GM18867 (cell line): ENCODE results near the gene TRIP4.
"Not testable (repeated sequence)": the region's sequence is repeated elsewhere in the genome, so short reads cannot be mapped to it uniquely, and the experiment has no call there.

Experiments used
- ATAC-seq: cut with Tn5 transposase; IDR thresholded peaks from one replicate; pipeline ENCODE4 v1.9.1; 2021; ENCODE audit warnings: mild to moderate bottlenecking, moderate library complexity; ENCODE audit not compliant: unreplicated experiment

The TRIP4 gene

GRCh38 chr15:64483749-64484148 lies 96.1 kb downstream of the TRIP4 start:
- no peak for ATAC-seq

- ATAC-seq, result no peak
Measured at GRCh38 chr15:64485796-64486195, 98.2 kb downstream of the TRIP4 start.

- no peak for ATAC-seq
Measured at GRCh38 chr15:64490598-64491259, 103.1 kb downstream of the TRIP4 start.

GRCh38 chr15:64493641-64494040 lies 106.0 kb downstream of the TRIP4 start:
- no peak for ATAC-seq

GRCh38 chr15:64495968-64496367 lies 108.3 kb downstream of the TRIP4 start:
- not testable (repeated sequence) for ATAC-seq

GRCh38 chr15:64500695-64501395 lies 113.2 kb downstream of the TRIP4 start:
- no peak for ATAC-seq

- no peak for ATAC-seq
Measured at GRCh38 chr15:64501396-64501715, 113.7 kb downstream of the TRIP4 start.

GRCh38 chr15:64502151-64502550 lies 114.5 kb downstream of the TRIP4 start:
- no peak for ATAC-seq

GRCh38 chr15:64502551-64502950 lies 114.9 kb downstream of the TRIP4 start:
- no peak for ATAC-seq

- ATAC-seq, result no peak
Measured at GRCh38 chr15:64503197-64503596, 115.6 kb downstream of the TRIP4 start.

- ATAC-seq, result no peak
Measured at GRCh38 chr15:64503640-64504039, 116.0 kb downstream of the TRIP4 start.
